NCI-H82 (cell line): ENCODE data around the gene PPP2R2C.
A peak's percentile ranks its signal among the peaks of the same experiment; 100 is the strongest.

ENCODE experiments used
- DNase-seq: peaks from one replicate; lab custom pipeline; 2025; lab: John Stamatoyannopoulos, UW

PPP2R2C gene

DNA sequence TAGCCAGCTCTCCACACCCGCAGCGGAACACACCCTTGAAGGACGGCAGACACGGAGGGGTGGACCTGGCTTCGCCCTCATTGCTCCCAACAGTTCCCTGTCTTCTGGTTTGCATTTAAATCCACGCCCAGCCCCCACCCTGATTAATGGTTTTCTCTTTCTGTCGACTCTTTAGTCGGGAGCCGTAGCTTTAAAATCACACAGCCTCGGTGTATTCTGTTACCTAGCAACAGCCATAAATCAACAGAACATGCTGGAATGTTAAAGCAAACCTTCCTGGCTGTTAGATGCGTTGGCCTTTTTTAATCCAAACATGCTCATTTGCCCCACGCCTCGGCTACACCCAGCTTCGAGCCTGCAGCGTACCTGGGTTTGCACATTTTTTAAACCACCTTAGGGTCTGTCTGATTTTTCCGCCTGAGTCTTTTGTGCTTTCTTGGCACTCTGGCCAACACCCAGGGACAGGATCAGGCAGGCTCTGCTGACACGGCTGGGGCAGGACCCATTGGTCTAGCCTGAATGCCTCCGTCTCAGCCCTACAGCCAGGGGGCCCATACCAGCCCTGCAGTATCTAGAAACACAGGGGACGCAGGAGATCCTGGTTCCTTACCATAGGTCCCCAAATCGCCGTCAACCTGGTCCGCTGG is 21.4 kb upstream of the PPP2R2C start:
- DNase-seq: peak; percentile 5

DNA sequence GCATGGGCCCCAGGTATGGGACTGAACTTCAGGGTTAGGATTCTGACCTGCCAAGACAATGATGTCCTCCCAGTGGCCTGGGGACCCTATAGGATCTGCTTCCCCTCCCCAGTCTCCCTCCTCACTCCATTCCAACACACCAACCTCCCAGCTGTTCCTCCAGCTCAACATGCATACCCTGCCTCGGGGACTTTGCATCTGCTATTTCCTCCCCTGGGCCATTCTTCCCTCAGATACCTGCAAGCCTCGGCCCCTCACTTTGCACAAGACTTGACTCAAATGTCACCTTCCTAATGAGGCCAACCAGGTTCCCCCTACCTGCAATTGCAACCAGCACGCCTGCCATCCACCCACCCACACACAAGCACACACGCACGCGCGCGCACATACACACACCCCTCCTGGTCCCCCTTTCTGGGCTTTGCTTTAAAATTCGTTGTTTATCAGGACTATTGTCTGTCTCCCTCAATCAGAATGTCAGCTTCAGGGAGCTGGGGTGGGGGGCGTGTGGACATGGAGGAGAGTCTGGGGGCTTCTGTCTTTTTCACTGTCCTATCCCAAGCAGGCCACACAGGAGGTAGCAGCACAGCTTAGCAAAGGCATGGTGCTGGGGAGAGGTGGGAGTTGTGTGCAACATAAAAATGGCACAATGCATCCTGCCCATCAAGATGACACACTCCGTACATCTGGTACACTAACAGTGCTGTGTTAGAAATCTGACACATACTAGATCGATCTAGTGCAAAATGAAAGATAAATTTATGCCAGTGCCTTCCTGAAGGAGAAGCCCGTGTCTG is 20.6 kb upstream of the PPP2R2C start:
- no peak for DNase-seq

DNA sequence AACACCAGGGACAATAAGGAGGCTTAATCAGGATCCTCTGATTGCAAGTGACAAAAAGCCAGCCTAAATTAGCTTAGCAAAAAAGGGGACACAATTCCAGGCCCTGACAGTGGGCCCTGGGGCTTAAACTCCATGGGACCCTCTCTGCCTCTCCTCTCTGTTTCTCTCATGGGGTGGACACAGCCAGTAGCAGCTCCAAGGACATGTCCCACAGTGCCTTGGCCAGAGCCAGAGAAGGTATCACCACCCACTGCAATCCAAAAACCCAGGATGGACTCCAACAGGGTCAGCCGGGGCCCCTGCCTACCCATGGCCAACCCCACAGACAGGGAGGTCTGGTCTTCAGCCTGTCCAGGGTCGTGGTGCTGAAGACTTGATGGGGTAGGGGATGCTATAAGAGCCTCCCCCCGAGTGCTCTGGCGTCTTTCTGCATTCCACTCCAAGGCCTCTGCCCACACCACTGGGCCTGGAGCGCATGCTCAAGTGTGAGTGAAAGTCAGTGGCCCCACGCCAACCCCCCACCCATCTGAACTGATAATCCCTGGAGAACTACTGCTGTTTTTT is 19.7 kb upstream of the PPP2R2C start:
- no peak for DNase-seq

DNA sequence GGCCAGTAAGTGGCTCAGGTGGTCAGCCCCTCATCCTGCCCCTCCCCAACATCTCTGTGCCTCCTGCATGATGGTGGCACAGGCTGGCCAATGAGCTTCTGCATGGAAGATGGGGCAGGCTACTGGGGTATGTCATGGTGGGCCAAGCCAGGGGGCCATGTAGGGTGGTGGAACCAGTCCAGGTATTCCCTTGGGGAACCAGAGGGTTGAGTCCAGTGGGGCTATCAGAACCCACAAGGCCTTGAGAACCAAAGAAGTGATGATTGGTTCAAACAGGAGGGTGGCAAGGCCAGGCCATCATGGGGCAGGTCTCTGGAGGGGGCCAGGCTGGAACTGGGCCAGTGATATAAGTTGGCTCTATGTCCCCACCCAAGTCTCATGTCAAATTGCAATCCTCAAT is 18.8 kb upstream of the PPP2R2C start:
- DNase-seq: no peak

DNA sequence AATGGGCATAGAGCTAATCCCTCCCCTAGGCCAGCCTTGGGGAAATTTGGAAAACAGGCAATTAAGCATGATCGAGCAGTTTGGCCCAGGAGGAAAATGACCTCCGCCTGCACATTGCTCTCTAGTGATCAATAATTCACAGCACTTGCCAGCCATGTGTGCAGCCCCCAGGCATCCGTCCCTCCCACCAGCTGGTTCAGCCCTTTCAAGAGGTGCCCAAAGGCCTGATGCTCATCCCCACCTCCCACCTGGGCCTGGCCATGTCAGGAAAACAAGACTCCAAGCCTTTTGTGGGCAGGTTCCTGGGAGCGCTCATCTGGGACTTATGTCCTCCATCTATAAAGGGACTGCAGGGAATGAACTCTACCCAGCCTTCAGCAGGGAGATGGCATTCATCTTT is 17.5 kb upstream of the PPP2R2C start:
- no peak for DNase-seq

DNA sequence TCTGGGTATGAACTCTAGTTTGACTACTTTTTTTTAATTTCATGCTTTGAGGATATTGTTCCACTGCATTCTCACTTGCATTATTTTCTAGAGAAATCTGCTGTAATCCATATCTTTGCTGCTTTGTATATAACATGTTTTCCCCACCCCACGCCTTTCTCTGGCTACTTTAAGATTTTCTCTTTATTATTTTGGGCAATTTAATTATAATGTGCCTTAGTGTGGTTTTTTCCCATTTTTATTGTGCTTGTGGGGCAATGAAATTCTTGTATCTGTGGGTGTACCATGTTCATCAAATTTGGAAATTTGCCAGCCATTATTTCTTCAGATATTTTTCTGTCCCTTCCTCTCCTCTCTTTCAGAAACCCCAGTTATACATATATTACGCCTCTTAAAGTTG is 15.1 kb upstream of the PPP2R2C start:
- DNase-seq: no peak

DNA sequence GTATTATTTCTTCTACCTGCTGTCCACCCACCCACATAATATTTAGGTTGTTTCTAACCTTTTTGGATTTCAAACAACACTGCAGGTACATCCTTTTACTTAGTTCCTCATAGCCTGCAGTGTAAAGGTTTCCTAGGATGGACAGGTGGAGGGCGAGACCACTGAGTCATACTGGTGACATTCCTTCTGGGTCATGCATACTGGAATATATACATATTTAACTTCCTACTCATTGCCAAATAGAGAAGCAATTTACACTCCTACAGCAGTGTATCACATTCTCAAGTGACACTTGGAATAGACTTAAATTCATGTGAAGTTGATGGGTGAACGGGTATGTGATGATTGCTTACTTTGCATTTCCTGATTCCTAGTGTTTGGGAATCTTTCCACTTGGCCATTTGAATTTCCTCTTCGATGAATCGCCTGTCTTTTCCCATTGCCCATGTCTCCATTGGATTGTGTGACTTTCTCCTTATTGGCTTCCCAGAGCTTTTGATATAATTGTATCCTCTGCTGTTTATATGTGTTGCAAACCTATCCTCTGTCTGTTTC is 8.2 kb upstream of the PPP2R2C start:
- DNase-seq: no peak

DNA sequence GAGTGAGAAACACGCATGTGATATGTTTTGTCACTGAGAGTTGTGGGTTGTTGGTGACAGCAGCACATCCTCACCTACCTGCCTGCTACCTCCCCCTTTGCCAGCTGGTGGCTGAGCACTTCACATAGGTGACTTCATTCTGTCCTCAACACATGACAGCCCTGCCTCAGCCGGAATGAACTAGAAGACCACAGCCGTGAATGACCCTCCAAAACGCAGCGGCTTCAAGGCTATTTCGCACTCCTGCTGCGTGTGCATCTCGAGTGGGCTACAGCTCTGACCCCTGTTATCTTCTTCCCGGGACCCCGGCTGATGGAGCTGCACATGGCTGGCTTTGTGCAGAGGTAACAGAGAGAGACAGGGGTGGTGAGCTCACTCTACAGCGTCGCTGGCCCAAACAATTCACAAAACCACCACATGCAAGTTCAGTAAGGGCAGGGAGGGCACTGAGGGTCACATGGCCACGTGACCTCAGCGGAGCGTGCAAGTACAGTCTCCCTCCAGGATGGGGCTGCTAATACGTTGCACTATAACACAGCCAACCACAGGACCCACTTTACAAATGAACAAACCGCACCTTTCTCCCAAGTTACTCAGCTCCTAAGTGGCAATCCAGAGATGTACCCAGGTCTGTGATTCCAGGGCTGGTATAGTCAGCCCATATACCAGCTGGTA is 6.3 kb upstream of the PPP2R2C start:
- no peak for DNase-seq

DNA sequence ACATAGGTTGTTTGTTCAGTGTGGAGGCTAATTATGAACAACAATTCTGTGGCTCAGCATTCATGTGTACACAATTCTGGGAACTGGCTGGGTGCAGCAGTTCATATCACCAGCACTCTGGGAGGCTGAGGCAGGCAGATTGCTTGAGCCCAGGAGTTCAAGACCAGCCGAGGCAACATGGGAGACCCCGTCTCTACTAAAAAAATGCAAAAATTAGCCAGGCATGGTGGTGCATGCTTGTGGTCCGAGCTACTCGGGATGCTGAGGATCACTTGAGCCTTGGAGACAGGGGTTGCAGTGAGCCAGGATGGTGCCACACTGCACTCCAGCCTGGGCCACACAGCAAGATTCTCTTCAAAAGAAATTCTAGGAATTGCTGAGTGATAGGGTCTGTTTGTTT is 4.5 kb upstream of the PPP2R2C start:
- no peak for DNase-seq

DNA sequence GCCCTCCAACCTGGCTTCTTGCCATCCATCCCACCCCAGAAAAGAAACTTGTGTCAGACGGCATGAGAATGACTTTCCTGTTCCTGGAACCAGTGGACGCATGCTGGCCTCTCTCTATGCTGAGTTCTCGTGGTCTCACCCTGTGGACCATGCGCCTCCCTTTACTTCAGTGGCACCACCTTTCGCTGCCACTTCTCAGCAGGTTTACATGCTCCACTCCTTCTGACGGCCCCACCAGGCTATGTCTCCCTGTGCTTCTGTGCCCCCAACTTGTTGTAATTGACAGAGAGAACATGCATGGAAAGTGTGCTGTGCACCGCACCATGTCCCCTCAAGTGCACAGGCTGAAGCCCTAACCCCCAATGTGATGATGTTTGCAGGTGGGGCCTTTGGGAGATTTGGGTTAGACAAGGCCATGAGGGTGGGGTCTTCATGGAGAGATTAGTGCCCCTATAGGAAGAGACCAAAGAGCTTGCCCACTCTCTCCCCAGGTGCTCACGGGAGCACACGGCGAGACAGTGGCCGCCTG is 3.1 kb upstream of the PPP2R2C start:
- no peak for DNase-seq

DNA sequence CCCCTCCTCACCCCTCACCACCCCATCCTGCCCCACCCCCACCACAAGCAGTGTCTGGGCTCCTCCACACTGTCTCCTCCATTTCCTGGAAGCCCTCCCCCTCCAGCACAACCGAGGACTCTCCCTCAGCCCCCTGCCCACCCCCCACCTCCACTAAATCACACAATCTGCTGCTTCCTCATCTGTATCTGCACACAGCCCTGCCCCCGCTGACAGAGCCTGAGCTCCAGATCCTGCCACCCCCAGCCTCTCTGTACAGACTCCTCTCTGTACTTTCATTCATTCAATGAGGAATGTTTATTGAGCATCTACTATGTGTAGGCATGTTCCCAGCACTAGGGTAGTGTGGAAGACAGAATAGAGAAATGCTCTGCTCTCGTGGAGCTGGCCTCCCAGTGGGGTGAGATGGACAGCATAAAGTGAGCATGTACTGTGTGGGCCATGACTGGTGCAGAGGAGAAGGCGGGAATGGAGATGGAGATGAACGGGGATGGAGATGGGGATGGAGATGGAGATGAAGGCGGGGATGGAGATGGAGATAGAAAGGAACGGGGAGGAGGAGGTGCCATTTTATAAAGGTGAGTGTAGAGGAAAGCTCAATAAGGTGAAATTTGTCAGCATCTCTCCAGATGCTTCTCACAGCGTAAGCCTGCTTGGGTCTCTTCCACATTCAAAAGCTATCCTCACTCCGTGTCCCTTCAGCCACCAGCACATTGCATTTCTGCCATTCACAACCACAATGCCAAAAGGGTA is 2.5 kb upstream of the PPP2R2C start:
- DNase-seq: no peak

DNA sequence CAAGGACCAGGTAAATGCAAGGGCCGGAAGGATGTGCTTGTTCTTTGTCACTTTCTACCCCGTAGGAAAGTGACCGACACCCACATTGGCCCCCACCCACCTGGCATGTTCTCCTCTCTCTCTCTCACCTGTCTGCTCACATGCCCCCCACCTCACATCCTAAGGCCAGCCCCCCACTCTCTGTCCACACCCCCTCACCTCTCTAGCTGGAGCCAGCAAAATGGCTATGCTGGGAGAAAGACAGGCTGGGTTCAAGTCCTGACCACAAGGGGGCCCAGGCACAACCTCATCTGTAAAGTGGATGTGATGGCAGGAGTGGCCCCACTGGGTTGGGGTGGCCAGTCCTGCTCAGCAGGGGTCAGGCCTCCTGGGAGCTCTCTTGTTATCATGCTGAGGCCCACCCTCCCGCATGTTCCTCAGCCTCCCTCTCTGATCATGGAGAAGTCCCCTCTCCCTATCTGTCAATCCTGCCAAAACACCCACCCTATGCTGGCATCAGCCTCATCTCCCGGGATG is 1.7 kb upstream of the PPP2R2C start:
- peak; percentile 24 for DNase-seq

DNA sequence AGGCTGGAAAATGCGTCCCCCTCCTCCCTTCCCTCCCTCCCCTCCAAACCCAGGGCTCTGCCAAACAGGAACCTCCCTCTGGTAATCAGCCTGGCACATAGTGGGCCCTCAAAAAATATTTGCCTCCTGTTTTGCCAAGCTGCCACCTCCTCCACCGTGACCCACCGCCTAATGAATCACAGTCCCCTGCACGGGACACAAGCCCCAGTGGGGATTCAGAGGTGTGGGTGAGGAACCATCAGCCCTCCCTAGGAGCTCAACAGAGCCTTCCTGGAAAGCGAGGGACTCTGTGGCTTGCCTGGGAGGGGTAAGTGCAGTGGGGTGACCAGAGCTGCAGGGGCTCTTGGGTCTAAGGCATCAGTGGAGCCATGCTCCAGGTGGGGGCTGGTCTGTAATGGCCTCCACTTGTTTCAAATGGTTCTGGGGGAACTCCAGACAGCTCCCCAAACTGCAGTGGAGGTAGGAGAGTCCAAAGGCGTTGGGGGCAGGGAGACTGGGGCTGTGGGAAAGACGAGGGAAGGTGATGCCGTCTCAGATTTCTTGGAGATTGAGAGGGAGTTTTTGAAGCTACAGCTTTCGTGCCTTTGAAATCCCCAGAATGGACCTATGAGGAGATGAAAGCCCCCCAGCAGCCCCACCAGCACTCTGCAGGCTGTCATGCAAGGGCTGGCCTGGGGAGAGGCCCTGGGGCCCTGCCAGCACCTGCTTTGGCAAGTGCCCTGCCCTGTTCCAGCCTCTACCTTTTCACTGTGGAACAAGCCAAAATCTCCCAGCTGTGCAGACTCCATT is 1.0 kb upstream of the PPP2R2C start:
- DNase-seq: no peak

DNA sequence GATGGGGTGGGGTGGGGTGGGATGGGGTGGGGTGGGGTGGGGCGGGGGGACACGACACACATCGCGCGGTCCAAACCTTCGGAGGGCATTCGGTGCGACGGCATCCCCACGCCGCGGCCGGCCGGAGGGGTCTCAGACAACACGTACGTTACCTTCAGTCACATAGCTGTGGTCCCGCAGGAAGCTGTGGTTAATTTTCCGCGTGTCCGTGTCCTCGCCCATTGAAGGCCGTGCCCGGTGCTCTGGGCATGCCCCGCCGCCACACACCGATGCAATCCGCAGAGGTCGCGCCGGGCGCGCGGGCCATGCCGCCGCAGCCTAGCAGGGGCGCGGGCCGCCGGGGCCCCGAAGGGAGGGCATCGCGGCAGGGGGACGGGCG is 417 bp downstream of the PPP2R2C start:
- no peak for DNase-seq

DNA sequence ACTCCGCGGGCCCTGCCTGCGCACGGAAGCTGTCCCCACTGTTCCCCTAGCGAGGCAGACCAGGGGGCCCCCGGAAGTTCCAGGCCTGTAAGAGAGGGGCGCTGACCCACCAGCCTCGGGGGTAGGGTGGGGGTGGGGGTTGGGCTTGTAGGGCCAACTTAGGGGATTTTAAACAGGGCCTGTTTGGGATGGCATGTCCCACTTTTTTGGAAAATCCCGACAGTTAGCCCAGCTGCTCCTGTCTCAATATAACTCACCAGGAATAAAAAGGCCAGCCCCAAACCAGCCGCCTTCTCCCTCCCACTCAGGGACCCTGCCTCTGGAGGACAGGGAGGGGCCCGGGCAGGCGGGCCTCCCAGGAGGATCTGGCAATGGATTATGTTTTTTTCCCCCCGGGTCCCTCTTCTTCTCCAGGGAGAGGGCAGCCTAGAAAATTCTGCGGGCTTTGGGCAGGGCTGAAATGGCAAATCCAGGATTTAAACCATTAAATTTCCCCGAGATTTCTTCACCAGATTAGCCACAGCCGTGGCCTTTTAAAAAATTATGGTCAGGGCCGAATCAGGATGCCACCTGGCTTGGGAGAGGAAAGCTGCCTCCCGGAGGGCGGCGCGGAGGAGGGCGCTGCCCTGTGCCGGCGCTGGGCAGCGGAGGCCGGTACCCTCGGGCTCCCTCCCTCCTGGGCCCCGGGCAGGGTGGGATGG is 957 bp downstream of the PPP2R2C start:
- no peak for DNase-seq

DNA sequence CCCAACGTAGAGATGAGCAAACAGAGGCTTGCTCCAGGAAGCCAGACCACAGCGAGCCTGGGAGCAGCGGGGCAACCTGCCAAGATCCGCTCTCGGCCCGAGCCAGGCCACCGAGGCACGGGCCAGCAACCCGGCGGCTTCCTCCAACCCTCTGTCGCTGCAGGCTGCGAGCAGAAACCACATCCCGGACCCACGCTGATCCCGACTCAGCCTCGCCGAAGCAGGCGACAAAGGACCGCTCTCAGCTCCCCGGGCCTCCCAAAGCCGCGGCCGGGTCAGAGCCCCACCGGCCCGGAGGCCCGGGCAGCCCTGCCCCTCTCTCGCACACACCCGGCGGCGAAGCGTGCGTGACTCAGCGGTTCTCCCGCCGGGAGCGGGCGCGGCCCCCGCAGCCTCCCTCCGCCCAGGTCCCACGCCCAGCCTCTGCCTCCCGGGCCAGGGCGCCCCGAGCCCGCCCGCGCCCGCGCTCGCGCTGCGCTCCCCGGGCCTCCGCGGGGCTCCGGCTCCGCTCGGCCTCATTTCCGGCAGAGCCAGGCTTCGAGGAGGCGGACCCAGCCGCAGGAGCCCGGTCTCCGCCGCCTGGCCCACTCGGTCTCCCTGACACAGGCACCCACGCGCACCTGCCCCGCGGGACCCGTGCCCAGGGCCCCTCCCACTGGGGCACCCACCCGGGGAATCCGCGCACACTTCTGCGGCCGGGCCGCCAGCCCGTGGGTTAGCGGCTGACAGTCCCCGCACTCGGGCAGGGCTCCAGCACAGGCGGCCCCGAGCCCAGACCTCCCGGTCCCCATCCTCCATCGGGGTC is 1.7 kb downstream of the PPP2R2C start:
- DNase-seq: no peak

DNA sequence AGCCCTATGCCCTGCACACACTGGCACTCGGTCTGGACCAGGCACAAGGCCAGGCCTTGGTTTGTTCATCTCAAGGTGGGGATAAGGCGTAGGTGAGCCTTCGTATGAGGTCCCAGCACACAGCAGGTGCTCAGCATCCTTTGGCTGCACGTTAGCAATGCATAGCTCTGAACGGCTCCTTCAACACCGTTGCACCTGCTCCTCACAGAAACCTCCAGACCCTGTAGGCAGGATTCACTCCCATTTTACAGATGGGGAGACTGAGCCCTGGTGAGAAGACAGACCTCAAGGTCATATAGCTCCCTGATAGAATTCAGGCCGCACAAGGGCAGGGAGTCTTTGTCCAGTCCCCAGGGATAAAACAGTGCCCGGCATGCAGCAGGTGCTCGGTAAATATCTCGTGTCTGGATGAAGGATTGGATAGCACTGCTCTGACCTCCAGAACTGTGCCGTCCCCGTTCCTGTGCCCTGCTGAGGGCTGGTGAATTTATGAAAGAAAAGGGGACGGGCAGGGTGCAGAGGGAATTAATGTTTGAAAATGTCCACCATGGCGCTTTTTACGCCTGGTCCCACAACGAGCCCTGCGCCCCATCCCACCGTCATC is 2.4 kb downstream of the PPP2R2C start:
- no peak for DNase-seq

DNA sequence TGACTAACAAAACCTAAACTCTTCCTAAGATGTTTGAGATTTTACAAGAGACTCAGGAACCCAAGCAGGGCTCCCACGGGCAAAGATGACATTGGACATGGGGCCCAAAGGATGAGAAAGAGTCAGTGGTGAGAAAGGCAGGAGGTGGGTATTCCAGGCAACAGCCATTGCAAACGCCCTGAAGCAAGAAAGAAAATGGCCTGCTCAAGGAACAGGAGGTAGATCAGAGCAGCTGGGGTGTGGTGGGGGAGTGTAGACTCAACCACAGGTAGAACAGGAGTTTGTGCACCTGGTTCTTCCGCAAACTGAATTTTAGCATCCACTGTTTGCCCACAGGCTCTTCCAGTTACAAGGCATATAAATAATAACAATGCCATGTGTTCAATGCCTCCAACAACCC is 3.3 kb downstream of the PPP2R2C start:
- DNase-seq: no peak

DNA sequence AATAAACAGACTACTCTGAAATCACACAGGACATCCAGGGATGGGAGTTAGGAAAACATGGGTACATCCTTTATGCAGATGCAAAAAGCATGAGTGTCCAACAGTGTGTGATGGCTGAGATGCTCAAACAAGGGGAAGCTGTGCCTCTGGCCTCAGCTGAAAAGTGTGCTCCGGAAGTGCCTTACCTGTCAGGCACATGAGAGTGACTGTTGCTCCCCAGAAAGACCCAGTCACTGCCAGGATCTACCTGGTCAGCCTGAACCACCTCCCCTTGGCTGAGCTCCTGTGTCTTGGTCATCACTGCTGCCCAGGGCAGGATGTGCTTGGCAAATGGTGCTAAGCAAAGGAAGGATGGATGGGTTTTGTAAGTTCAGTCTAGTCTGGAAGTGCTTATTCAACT is 4.0 kb downstream of the PPP2R2C start:
- DNase-seq: no peak
